DOHH2 (cell line): Measurements from ENCODE around the gene DISP1.

Experiments used
- EZH2phosphoT487 ChIP-seq: fragments of 200-600 bp; sonication (generic); IDR thresholded peaks from 2 replicates; pipeline ENCODE4 v1.6.1; 2017; ENCODE audit warnings: borderline replicate concordance, mild to moderate bottlenecking, antibody characterized with exemption, low read length, moderate library complexity, mixed read lengths
- TF ChIP-seq, protein P1 (sequence below): fragments of 200-600 bp; sonication (generic); IDR thresholded peaks from one replicate; pipeline ENCODE4 v1.5.1; 2014; ENCODE audit warnings: antibody characterized with exemption, mild to moderate bottlenecking, low read depth, low read length; ENCODE audit not compliant: poor library complexity, severe bottlenecking

DNA sequence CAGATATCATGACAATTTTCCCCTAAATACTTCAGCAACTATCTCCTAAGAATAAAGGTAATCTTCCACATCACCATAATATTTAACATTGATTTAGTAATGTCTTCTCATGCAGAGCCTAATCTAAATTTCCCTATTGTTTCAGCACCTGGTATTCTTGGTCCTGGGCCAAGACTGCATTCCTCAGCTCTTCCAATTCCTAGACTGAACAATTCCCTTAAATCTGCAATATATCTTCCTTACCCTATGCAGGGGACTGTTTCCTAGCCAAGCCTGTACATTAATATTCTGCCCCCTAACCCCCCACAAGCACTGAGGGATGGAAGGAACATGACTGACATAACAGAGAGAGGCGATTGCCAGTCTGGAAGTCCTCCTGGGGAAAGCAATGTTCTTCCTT is 28.7 kb upstream of the DISP1 start:
- TF ChIP-seq, protein P1, sequence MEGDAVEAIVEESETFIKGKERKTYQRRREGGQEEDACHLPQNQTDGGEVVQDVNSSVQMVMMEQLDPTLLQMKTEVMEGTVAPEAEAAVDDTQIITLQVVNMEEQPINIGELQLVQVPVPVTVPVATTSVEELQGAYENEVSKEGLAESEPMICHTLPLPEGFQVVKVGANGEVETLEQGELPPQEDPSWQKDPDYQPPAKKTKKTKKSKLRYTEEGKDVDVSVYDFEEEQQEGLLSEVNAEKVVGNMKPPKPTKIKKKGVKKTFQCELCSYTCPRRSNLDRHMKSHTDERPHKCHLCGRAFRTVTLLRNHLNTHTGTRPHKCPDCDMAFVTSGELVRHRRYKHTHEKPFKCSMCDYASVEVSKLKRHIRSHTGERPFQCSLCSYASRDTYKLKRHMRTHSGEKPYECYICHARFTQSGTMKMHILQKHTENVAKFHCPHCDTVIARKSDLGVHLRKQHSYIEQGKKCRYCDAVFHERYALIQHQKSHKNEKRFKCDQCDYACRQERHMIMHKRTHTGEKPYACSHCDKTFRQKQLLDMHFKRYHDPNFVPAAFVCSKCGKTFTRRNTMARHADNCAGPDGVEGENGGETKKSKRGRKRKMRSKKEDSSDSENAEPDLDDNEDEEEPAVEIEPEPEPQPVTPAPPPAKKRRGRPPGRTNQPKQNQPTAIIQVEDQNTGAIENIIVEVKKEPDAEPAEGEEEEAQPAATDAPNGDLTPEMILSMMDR = no peak
- TF ChIP-seq EZH2phosphoT487 = no peak
